IMR-90 (cell line): ENCODE measurements around the gene CPED1.

Source experiments
- BHLHE40 ChIP-seq: fragments of 150-350 bp; IDR thresholded peaks from 2 replicates; pipeline ENCODE4 v1.6.1; 2016; ENCODE audit warnings: mild to moderate bottlenecking, low read depth, low read length
- CHD1 ChIP-seq: IDR thresholded peaks from 2 replicates; pipeline ENCODE4 v1.6.1; 2012; ENCODE audit warnings: low read depth, low read length, improper control_type of control experiment
- FOS ChIP-seq: fragments of 150-350 bp; IDR thresholded peaks from 2 replicates; pipeline ENCODE4 v1.6.1; 2016; ENCODE audit warnings: low read depth, low read length
- MAFK ChIP-seq: IDR thresholded peaks from 2 replicates; pipeline ENCODE4 v1.6.1; 2012; ENCODE audit warnings: low read depth, low read length, improper control_type of control experiment
- MAZ ChIP-seq: IDR thresholded peaks from 2 replicates; pipeline ENCODE4 v1.6.1; 2012; ENCODE audit warnings: low read depth, mild to moderate bottlenecking, low read length, improper control_type of control experiment, moderate library complexity, borderline replicate concordance
- NFE2L2 ChIP-seq: fragments of 150-350 bp; IDR thresholded peaks from 2 replicates; pipeline ENCODE4 v1.6.1; 2016; ENCODE audit warnings: low read depth, mild to moderate bottlenecking, low read length
- POLR2A ChIP-seq: IDR thresholded peaks from 2 replicates; pipeline ENCODE4 v1.6.1; 2012; ENCODE audit warnings: mild to moderate bottlenecking, low read depth, low read length
- RCOR1 ChIP-seq: IDR thresholded peaks from 2 replicates; pipeline ENCODE4 v1.6.1; 2012; ENCODE audit warnings: mild to moderate bottlenecking, low read length, improper control_type of control experiment; ENCODE audit not compliant: insufficient replicate concordance
- SMC3 ChIP-seq: fragments of 150-350 bp; IDR thresholded peaks from 2 replicates; pipeline ENCODE4 v1.6.1; 2016; ENCODE audit warnings: low read depth, mild to moderate bottlenecking, antibody characterized with exemption, low read length, moderate library complexity
- TF ChIP-seq, protein P1 (sequence below): conservative IDR thresholded peaks from 2 replicates; pipeline ENCODE4 v1.5.1; 2012; ENCODE audit warnings: mild to moderate bottlenecking, low read depth, low read length, improper control_type of control experiment
- TF ChIP-seq, protein P2 (sequence below): fragments of 150-350 bp; IDR thresholded peaks from 2 replicates; pipeline ENCODE4 v1.6.1; 2017; ENCODE audit warnings: mild to moderate bottlenecking, antibody characterized with exemption, low read length, low read depth

DNA sequence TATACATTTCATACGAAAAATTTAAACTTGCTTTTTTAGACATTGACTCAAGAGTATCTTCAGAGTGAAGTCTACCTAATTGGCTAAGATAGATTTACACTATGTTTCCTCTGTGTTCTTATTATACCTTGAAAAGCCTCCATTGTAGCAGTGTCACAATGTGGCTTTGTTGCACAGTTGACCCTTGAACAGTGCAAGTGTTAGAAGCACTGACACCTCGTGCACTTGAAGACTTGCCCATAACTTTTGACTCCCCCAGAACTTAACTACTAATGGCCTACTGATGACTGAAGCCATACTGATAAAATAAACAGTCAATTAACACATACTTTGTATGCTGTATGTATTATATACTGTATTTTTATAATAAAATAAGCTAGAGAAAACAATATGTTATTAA is 84.3 kb downstream of the CPED1 start:
- TF ChIP-seq POLR2A (no peak), RCOR1 (no peak), MAZ (no peak), MAFK (no peak), SMC3 (no peak), FOS (no peak), CHD1 (no peak), NFE2L2 (no peak), BHLHE40 (no peak)
- TF ChIP-seq, protein P1, sequence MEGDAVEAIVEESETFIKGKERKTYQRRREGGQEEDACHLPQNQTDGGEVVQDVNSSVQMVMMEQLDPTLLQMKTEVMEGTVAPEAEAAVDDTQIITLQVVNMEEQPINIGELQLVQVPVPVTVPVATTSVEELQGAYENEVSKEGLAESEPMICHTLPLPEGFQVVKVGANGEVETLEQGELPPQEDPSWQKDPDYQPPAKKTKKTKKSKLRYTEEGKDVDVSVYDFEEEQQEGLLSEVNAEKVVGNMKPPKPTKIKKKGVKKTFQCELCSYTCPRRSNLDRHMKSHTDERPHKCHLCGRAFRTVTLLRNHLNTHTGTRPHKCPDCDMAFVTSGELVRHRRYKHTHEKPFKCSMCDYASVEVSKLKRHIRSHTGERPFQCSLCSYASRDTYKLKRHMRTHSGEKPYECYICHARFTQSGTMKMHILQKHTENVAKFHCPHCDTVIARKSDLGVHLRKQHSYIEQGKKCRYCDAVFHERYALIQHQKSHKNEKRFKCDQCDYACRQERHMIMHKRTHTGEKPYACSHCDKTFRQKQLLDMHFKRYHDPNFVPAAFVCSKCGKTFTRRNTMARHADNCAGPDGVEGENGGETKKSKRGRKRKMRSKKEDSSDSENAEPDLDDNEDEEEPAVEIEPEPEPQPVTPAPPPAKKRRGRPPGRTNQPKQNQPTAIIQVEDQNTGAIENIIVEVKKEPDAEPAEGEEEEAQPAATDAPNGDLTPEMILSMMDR: no peak
- TF ChIP-seq, protein P2, sequence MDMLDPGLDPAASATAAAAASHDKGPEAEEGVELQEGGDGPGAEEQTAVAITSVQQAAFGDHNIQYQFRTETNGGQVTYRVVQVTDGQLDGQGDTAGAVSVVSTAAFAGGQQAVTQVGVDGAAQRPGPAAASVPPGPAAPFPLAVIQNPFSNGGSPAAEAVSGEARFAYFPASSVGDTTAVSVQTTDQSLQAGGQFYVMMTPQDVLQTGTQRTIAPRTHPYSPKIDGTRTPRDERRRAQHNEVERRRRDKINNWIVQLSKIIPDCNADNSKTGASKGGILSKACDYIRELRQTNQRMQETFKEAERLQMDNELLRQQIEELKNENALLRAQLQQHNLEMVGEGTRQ: no peak
